ENCODE results near the gene SYPL1. TPM values are rescaled to one million over a fixed set of nuclear protein-coding genes. Genes with fewer than 3 reads are reported as not detected.

Gene SYPL1
- total RNA-seq (66.6 and 67.1 TPM in 2 replicates), polyA plus RNA-seq (51.2 and 59.8 TPM in 2 replicates), polyA minus RNA-seq (65.1 and 75.2 TPM in 2 replicates), Bru-seq, nascent RNA (percentile 91 among the genes with signal in this experiment), BruChase-seq, experiment 1, labeled RNA remaining after a 6-hour chase (percentile 96 among the genes with signal in this experiment), BruChase-seq, experiment 2, labeled RNA remaining after a 2-hour chase (percentile 87 among the genes with signal in this experiment)
- polyA plus RNA-seq (2011; cell fraction: cytosol; rRNA removed), result 50.5 and 51.5 TPM in 2 replicates
- polyA plus RNA-seq (2011; cell fraction: nucleus; rRNA removed), result 19.3 and 27.3 TPM in 2 replicates
- 57.2 and 78.4 TPM in 2 replicates for polyA plus RNA-seq (2012)
- polyA minus RNA-seq (2011; cell fraction: cytosol; rRNA and poly(A)+ RNA removed), result 17.4 TPM
- polyA minus RNA-seq (2011; cell fraction: nucleus; rRNA and poly(A)+ RNA removed), result 17.0 and 28.4 TPM in 2 replicates
- long read RNA-seq, transcript SYPL1-202 (5 exons, 2,151 nt), result major isoform, 244 of 260 reads
- long read RNA-seq, partial matches to known transcripts, result 6 of 260 reads
- long read RNA-seq, other reads (novel, unspliced or antisense), result 4 of 260 reads

GRCh38 chr7:106112118-106112971 is at the start of gene SYPL1:
Gene SYPL1 (minus strand): TSS chr7:106112312. CDS start chr7:106112208, 104 bp downstream.
- H4K20me1 ChIP-seq (replicated peaks; ENCODE audit: control insufficient read depth, extremely low read depth, insufficient read depth, low read length), result no peaks in the 10 kb centered on the region
- dilution Hi-C loops (cut with MboI; ENCODE audit: extremely low pct_ligation_motif_present, low sequenced_read_pairs), result no loop called here
- H3K4me2 ChIP-seq (ENCODE audit: insufficient read depth, low read length), result peak within 1 kb of the TSS; percentile 92
- no peaks in the 10 kb centered on the region for H3K27me3 ChIP-seq (ENCODE audit: control insufficient read depth in 2 of 2, insufficient read depth in 2 of 2, low read length in 2 of 2)
- H3K9me1 ChIP-seq (replicated peaks; ENCODE audit: control insufficient read depth, extremely low read depth, insufficient read depth, low read length), result no peaks in the 10 kb centered on the region
- ChIA-PET POLR2A (interaction anchor here (0.6 to 1.4 kb wide), 5 partner anchors 16 to 570 kb away, joined by 3 to 7 read pairs (median 3); partner anchors contain the start of gene NAMPT), CTCF (interaction anchor here (0.6 to 2.6 kb wide), 13 partner anchors 12 to 47 kb away, joined by 3 to 14 read pairs (median 3); no protein-coding TSS in a partner anchor)
- BruUV-seq (replicated peaks), result TSS peak; percentile 71
- peak; percentile 93 for FAIRE-seq
- peak; percentile 87 for DNase-seq (ENCODE audit: low read depth, low spot score)
- no peaks in the 10 kb centered on the region for H3K9me3 ChIP-seq (replicated peaks; ENCODE audit: control insufficient read depth, insufficient read depth, low read length)
- no peaks in the 10 kb centered on the region for H3K36me3 ChIP-seq (ENCODE audit: control insufficient read depth in 2 of 2, extremely low read depth in 1 of 2, insufficient read depth in 2 of 2, low read length in 2 of 2)
- peaks cover 41% of the 10 kb centered on the region for H3K79me2 ChIP-seq (ENCODE audit: control insufficient read depth, insufficient read depth, low read length)
- TF ChIP-seq FOS (IDR thresholded peaks at IDR 0.05; ENCODE audit: borderline replicate concordance, insufficient read depth, low read length), result no peak
- TF ChIP-seq JUN (IDR thresholded peaks at IDR 0.05; ENCODE audit: borderline replicate concordance, insufficient read depth, insufficient read length, low read depth), result no peak
- TF ChIP-seq EZH2 (IDR thresholded peaks at IDR 0.05; ENCODE audit: borderline replicate concordance, low read depth, low read length, severe bottlenecking), result no peak
- peak; percentile 75 for TF ChIP-seq POLR2AphosphoS5 (IDR thresholded peaks at IDR 0.05; ENCODE audit: insufficient read depth, low read depth, low read length)
- peak; percentile 87 for TF ChIP-seq POLR2A (IDR thresholded peaks at IDR 0.05; ENCODE audit: low read depth, low read length)
- peak within 1 kb of the TSS; percentile 81 to 97 (median 88) for H3K4me3 ChIP-seq (replicated peaks in 1 of 3; ENCODE audit: insufficient read depth in 1 of 3, low read depth in 1 of 3, low read length in 3 of 3)
- peaks cover 12% of the 10 kb centered on the region for H3K4me1 ChIP-seq (ENCODE audit: control insufficient read depth, extremely low read depth, insufficient read depth, low read length)
- H3K9ac ChIP-seq (replicated peaks; ENCODE audit: extremely low read depth, insufficient read depth, low read length), result peak within 1 kb of the TSS; percentile 88
- peak within 1 kb of the TSS; percentile 79 for H3K27ac ChIP-seq (ENCODE audit: insufficient read depth, low read depth, low read length)
- peak within 1 kb of the TSS; percentile 96 for H2AFZ ChIP-seq (ENCODE audit: low read depth, low read length)
- intact Hi-C loops (cut with micrococcal nuclease), result loop anchor here (2.0 kb wide), 1 partner anchor 48 kb away; no protein-coding TSS in a partner anchor

Measured in endothelial cell of umbilical vein (primary cell).